Sigmoid colon (tissue), 7 donors: Measurements from ENCODE around the gene MMP7. TPM values are rescaled to one million over a fixed set of nuclear protein-coding genes. Genes with fewer than 3 reads are reported as not detected.

Experiments used
- DNase-seq: peaks from one replicate; pipeline ENCODE4 v3.0.0-alpha.2; 2019
- H3K27ac ChIP-seq, 4 donors: fragments of 200-600 bp; sonication (generic); one replicate each; pipeline ENCODE4 v1.5.1; 2016 to 2019; ENCODE audit warnings: mild to moderate bottlenecking in 1 of 4
- H3K27me3 ChIP-seq, 3 donors: fragments of 200-600 bp; sonication (generic); one replicate each; pipeline ENCODE4 v1.5.1; 2019; ENCODE audit warnings: mild to moderate bottlenecking in 1 of 3
- H3K36me3 ChIP-seq, 4 donors: fragments of 200-600 bp; sonication (generic); one replicate each; pipeline ENCODE4 v1.5.1; 2016 to 2019
- H3K4me1 ChIP-seq, 4 donors: fragments of 200-600 bp; sonication (generic); one replicate each; pipeline ENCODE4 v1.5.1; 2017 to 2019
- H3K4me3 ChIP-seq, 4 donors: fragments of 200-600 bp; sonication (generic); one replicate each; pipeline ENCODE4 v1.5.1; 2017 to 2019; ENCODE audit warnings: mild to moderate bottlenecking in 2 of 4, moderate library complexity in 1 of 4
- H3K9me3 ChIP-seq, 4 donors: fragments of 200-600 bp in 3 of 4; sonication (generic) in 3 of 4; one replicate each; pipeline versions ENCODE4 v1.5.1 to v1.6.1; 2013 to 2019
- EP300 ChIP-seq, 4 donors: sonication (generic); formaldehyde crosslinking; IDR thresholded peaks; one replicate each; pipeline ENCODE4 v1.6.1; 2017; ENCODE audit warnings: antibody characterized with exemption in 4 of 4
- POLR2A ChIP-seq, 2 donors: fragments of 450-650 bp; IDR thresholded peaks; one replicate each; pipeline ENCODE4 v1.6.1; 2016; ENCODE audit warnings: antibody characterized with exemption in 2 of 2, mild to moderate bottlenecking in 2 of 2, moderate library complexity in 2 of 2
- POLR2AphosphoS5 ChIP-seq, 4 donors: sonication (generic); formaldehyde crosslinking; IDR thresholded peaks; one replicate each; pipeline ENCODE4 v1.6.1; 2017; ENCODE audit warnings: antibody characterized with exemption in 4 of 4
- WGBS, 2 donors: extraction: QIAGEN DNeasy Blood & Tissue Kit; methylation state at CpG; one replicate each; pipeline ENCODE4 v1.1.7; 2013; 5-methylcytosine and 5-hydroxymethylcytosine counted together
- intact Hi-C: fragments of 100-400 bp; cut with DNase I; formaldehyde crosslinking; loops from one replicate; pipeline ENCODE4 v1.15.1; 2023
- polyA plus RNA-seq, 3 donors: library from polyadenylated mRNA; stranded (reverse); fragments of 200-250 nt; gene quantifications; one replicate each; pipeline ENCODE4 v1.2.3, GENCODE V29; 2013
- total RNA-seq, 4 donors: library from RNA; depleted of rRNA; stranded (reverse); fragments of >200 nt; gene quantifications; one replicate each; pipeline ENCODE4 v1.1.0, GENCODE V29; 2016
- TF ChIP-seq, protein P1 (sequence below), 4 experiments: fragments of 450-650 bp in 3 of 4; fragments of 200-600 bp in 1 of 4; IDR thresholded peaks; one replicate each; pipeline ENCODE4 v1.5.1; 2016 to 2019; ENCODE audit warnings: antibody characterized with exemption in 4 of 4, mild to moderate bottlenecking in 3 of 4, moderate library complexity in 2 of 4
- donor health status: healthy with polysubstance abuse.
- donor health status: Bipolar disorder and iron deficiency.
- donor health status: healthy.

Gene MMP7
- total and polyA plus RNA-seq, 7 donors: 11.8 TPM; not detected in 6

DNA sequence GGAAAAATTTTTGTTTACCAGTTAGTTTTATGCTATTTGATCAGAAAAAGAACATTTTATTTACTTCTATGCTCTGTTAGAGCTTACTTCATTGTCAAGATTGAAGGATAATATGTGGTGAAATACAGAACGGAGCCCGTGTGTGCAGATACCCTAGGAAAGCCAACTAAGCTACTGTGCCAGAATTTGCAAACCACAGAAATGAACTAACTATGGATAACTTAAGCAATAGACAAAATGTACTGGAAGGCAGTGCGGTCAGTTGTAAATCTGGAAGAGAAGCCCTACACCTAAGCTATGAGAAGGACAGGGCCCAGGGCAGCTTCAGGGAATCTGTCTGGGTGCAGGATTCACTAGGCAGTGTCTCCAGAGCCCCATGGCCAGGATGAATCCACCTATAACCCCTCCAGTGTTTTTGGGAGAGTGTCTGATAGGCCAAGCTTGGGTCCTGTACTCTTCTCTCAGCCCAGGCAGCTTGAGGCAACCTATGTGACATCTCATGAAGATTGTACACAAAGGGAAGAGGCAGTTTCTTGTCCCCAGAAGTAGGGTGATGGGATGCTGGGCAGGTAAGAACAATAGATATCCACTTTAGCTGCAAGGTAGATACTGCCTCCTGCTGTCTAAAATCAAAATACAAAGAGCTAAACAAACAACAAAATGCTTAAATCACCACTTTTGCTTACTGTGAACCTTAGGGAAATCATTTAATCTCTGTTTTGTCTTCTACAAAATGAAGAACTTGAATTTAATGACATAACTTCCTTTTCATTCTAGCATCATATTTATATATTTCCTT is 12.1 kb downstream of the MMP7 start:
- TF ChIP-seq POLR2A (IDR thresholded peaks at IDR 0.05) (no peak), EP300 (IDR thresholded peaks at IDR 0.05) (no peak), POLR2AphosphoS5 (IDR thresholded peaks at IDR 0.05) (no peak)
- TF ChIP-seq, protein P1, sequence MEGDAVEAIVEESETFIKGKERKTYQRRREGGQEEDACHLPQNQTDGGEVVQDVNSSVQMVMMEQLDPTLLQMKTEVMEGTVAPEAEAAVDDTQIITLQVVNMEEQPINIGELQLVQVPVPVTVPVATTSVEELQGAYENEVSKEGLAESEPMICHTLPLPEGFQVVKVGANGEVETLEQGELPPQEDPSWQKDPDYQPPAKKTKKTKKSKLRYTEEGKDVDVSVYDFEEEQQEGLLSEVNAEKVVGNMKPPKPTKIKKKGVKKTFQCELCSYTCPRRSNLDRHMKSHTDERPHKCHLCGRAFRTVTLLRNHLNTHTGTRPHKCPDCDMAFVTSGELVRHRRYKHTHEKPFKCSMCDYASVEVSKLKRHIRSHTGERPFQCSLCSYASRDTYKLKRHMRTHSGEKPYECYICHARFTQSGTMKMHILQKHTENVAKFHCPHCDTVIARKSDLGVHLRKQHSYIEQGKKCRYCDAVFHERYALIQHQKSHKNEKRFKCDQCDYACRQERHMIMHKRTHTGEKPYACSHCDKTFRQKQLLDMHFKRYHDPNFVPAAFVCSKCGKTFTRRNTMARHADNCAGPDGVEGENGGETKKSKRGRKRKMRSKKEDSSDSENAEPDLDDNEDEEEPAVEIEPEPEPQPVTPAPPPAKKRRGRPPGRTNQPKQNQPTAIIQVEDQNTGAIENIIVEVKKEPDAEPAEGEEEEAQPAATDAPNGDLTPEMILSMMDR (IDR thresholded peaks at IDR 0.05): no peak
- no peaks in the 10 kb centered on the region for H3K27me3 ChIP-seq
- 92 to 94% methylated on average over 3 of the region's 3 CpGs for WGBS, 2 donors

DNA sequence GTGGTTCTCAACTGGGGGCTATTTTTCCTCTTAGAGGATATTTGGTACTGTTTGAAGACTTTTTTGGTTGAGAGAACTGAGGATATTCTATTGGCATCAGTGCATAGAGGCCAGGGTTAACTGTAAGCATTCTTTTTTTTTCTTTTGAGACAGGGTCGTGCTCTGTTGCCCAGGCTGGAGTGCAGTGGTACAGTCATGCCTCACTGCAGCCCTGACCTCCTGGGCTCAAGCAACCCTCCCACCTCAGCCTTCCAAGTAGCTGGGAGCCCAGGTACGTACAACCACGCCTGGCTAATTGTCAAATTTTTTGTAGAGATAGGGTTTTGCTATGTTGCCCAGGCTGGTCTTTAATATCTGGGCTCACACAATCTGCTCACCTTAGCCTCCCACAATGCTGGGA is 12.9 kb downstream of the MMP7 start:
- TF ChIP-seq POLR2A (IDR thresholded peaks at IDR 0.05): no peak
- no peak for TF ChIP-seq EP300 (IDR thresholded peaks at IDR 0.05)
- TF ChIP-seq, protein P1 (IDR thresholded peaks at IDR 0.05): no peak
- no peak for TF ChIP-seq POLR2AphosphoS5 (IDR thresholded peaks at IDR 0.05)
- no peak for DNase-seq
- H3K4me3 ChIP-seq: no peak overlapping the region
- intact Hi-C loops: no loop called here
- peaks cover 0 to 28% (median 8%) of the 10 kb centered on the region in 4 donors for H3K4me1 ChIP-seq
- H3K36me3 ChIP-seq: no peaks in the 10 kb centered on the region
- 83 to 92% methylated on average over 3 of the region's 3 CpGs for WGBS, 2 donors
- H3K27me3 ChIP-seq: no peaks in the 10 kb centered on the region
- no peak overlapping the region for H3K27ac ChIP-seq
- H3K9me3 ChIP-seq: no peaks in the 10 kb centered on the region

More for the DNA sequence above, 12.1 kb downstream of the MMP7 start:
- no peaks in the 10 kb centered on the region for H3K36me3 ChIP-seq
- no peak overlapping the region for H3K27ac ChIP-seq
- intact Hi-C loops: no loop called here
- DNase-seq: no peak
- peaks cover 0 to 20% (median 5%) of the 10 kb centered on the region in 4 donors for H3K4me1 ChIP-seq
- H3K4me3 ChIP-seq: no peak overlapping the region
- no peaks in the 10 kb centered on the region for H3K9me3 ChIP-seq

DNA sequence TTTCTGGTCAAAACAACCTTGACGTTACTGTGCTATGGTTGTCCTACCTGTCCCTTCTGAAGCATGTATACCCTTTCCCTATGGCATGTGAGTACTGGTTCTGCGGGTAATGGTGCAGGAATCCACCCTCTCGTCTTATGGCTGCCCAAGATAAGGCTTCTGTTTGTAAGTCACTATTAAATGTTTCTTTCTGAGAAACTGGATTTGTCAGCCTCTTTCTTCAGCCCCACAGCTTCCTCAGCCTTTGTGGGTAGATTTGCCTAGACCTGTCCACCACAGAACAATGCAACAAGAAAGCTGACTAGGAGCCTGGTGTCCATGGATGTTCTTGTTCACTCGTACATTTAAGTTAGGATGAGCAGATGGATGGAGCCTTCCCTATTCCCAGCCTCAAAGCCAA is 14.4 kb downstream of the MMP7 start:
- Histone ChIP-seq H3K4me1 (peaks cover 0 to 32% (median 8%) of the 10 kb centered on the region in 4 donors), H3K9me3 (no peaks in the 10 kb centered on the region), H3K27ac (no peak overlapping the region), H3K36me3 (no peaks in the 10 kb centered on the region), H3K4me3 (no peak overlapping the region), H3K27me3 (no peaks in the 10 kb centered on the region)
- TF ChIP-seq POLR2A (IDR thresholded peaks at IDR 0.05) (no peak), EP300 (IDR thresholded peaks at IDR 0.05) (no peak), POLR2AphosphoS5 (IDR thresholded peaks at IDR 0.05) (no peak)
- TF ChIP-seq, protein P1 (IDR thresholded peaks at IDR 0.05): no peak
- no peak for DNase-seq
- intact Hi-C loops: no loop called here
- WGBS, 2 donors: 93 to 97% methylated on average over 4 of the region's 4 CpGs

DNA sequence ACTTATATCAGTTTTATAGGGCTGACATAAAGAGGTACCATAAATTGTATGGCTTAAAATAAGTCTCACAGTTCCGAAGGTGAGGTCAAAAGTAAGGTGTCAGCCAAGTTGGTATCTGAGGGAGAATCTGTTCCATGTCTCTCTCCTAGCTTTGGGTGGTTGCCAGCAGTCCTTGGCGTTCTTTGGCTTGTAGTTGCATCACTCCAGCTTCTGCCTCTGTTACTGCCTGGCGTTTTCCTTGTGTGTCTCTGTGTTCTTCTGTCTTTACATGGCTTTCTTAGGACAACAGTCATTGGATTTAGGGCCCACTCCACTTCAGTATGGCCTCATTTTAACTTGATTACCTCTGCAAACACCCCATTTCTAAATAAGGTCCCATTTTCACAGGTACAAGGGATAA is 16.7 kb downstream of the MMP7 start:
- Histone ChIP-seq H3K4me3 (no peak overlapping the region), H3K27me3 (no peaks in the 10 kb centered on the region), H3K27ac (peak overlapping the region in 3 of 4 donors; percentile 55 to 73 (median 72)), H3K36me3 (no peaks in the 10 kb centered on the region), H3K9me3 (no peaks in the 10 kb centered on the region), H3K4me1 (peaks cover 0 to 43% (median 15%) of the 10 kb centered on the region in 4 donors)
- 11 to 44% methylated on average over 3 of the region's 3 CpGs for WGBS, 2 donors
- intact Hi-C loops: loop anchor here (5.0 kb wide), 1 partner anchor 48 kb away; no protein-coding TSS in a partner anchor
- peak; percentile 70 to 83 (median 80) for TF ChIP-seq POLR2AphosphoS5 (IDR thresholded peaks at IDR 0.05)
- TF ChIP-seq, protein P1 (IDR thresholded peaks at IDR 0.05): no peak
- peak in 1 of 4 donors; percentile 51 for TF ChIP-seq EP300 (IDR thresholded peaks at IDR 0.05)
- TF ChIP-seq POLR2A (IDR thresholded peaks at IDR 0.05): no peak
- DNase-seq: peak; percentile 96
